Mucosa of gallbladder (tissue), 1 donor: ENCODE data around the gene PRF1. TPM values are rescaled to one million over a fixed set of nuclear protein-coding genes. Genes with fewer than 3 reads are reported as not detected.
"Not testable (repeated sequence)": the region's sequence is repeated elsewhere in the genome, so short reads cannot be mapped to it uniquely, and the experiment has no call there.

ENCODE experiments used
- DNase-seq: peaks from one replicate; pipeline ENCODE4 v3.0.0-alpha.2; 2020; ENCODE audit warnings: low spot score
- total RNA-seq: library from RNA; stranded (reverse); gene quantifications from one replicate; pipeline ENCODE4 v1.2.1, GENCODE V29; 2021
- donor health status: DM: no; HTN: no; CAD: no.

PRF1 gene
- total RNA-seq, 1 donor from 2014 or later, result 7.3 TPM

- no peak for DNase-seq
Measured at GRCh38 chr10:70617798-70618568, 15.4 kb upstream of the PRF1 start.

GRCh38 chr10:70616761-70617160 lies 14.2 kb upstream of the PRF1 start:
- DNase-seq, result no peak

- DNase-seq, result no peak
Measured at GRCh38 chr10:70615784-70616522, 13.4 kb upstream of the PRF1 start.

GRCh38 chr10:70615211-70615610 lies 12.7 kb upstream of the PRF1 start:
- DNase-seq, result no peak

- not testable (repeated sequence) for DNase-seq
Measured at GRCh38 chr10:70614364-70614763, 11.8 kb upstream of the PRF1 start.

GRCh38 chr10:70613941-70614340 lies 11.4 kb upstream of the PRF1 start:
- no peak for DNase-seq

GRCh38 chr10:70607936-70608335 lies 5.4 kb upstream of the PRF1 start:
- no peak for DNase-seq

- DNase-seq, result no peak
Measured at GRCh38 chr10:70605161-70605560, 2.6 kb upstream of the PRF1 start.

- DNase-seq, result no peak
Measured at GRCh38 chr10:70604106-70604505, 1.6 kb upstream of the PRF1 start.

- DNase-seq, result no peak
Measured at GRCh38 chr10:70603449-70603801, 884 bp upstream of the PRF1 start.

- no peak for DNase-seq
Measured at GRCh38 chr10:70601746-70602145, 795 bp downstream of the PRF1 start.

GRCh38 chr10:70600512-70601395 lies 1.8 kb downstream of the PRF1 start:
- no peak for DNase-seq

GRCh38 chr10:70599791-70600190 lies 2.8 kb downstream of the PRF1 start:
- no peak for DNase-seq

GRCh38 chr10:70599319-70599718 lies 3.2 kb downstream of the PRF1 start:
- no peak for DNase-seq

GRCh38 chr10:70598857-70599295 lies 3.7 kb downstream of the PRF1 start:
- DNase-seq, result no peak

GRCh38 chr10:70597856-70598815 lies 4.4 kb downstream of the PRF1 start:
- DNase-seq, result no peak

- no peak for DNase-seq
Measured at GRCh38 chr10:70596860-70597809, 5.4 kb downstream of the PRF1 start.

GRCh38 chr10:70596110-70596798 lies 6.3 kb downstream of the PRF1 start:
- DNase-seq, result peak; percentile 9

- DNase-seq, result no peak
Measured at GRCh38 chr10:70595566-70596016, 7.0 kb downstream of the PRF1 start.
